Jurkat, Clone E6-1 (cell line): ENCODE results near the gene MYOM3.

Experiments used
- DNase-seq: peaks from one replicate; pipeline ENCODE4 v3.0.0-alpha.2; 2011; ENCODE audit warnings: low read depth, low spot score
- H3K4me3 ChIP-seq: 2 replicates; pipeline ENCODE4 v1.5.1; 2011; ENCODE audit warnings: mild to moderate bottlenecking, low read length, control low read depth, moderate library complexity

Gene MYOM3

DNA sequence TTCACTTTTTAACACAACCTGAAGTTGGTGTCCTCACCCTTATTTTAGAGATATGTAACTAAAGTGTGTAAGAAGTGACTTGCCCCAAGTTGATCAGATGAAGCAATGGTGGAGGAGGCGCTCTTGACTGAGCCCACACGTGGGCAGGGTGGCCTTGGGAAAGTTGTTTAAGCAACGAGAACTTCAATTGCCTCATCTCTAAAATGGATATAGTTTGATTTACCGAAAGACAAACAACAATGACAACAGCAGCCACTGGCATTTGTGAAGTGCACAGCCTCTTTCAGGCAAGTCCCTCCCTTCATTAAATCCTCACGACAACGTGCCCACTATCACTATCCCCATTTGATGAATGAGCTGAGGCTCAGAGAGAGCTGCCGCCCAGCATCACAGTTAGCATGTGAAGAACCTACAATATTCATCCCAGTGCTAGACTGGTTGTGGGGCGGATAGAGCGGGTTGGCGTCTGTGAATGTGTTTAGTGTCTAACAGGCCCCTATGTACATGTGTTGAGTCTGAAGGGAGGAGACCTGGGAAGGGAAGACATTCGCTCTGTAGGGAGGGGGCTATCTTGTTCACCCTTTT, 28.0 kb upstream of the MYOM3 start:
- no peak overlapping the region for H3K4me3 ChIP-seq
- DNase-seq = no peak

DNA sequence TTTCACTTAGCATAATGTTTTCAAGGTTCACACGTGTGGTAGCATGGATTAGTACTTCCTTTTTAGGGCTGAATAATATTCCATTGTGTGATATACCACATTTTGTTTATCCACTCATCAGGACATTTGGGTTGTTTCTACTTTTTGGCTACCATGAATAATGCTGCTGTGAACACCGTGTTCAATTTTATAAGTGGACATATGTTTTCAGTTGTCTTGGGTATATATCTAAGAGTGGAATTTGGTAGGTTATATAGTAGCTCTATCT, 27.2 kb upstream of the MYOM3 start:
- DNase-seq = no peak
- H3K4me3 ChIP-seq = no peak overlapping the region

DNA sequence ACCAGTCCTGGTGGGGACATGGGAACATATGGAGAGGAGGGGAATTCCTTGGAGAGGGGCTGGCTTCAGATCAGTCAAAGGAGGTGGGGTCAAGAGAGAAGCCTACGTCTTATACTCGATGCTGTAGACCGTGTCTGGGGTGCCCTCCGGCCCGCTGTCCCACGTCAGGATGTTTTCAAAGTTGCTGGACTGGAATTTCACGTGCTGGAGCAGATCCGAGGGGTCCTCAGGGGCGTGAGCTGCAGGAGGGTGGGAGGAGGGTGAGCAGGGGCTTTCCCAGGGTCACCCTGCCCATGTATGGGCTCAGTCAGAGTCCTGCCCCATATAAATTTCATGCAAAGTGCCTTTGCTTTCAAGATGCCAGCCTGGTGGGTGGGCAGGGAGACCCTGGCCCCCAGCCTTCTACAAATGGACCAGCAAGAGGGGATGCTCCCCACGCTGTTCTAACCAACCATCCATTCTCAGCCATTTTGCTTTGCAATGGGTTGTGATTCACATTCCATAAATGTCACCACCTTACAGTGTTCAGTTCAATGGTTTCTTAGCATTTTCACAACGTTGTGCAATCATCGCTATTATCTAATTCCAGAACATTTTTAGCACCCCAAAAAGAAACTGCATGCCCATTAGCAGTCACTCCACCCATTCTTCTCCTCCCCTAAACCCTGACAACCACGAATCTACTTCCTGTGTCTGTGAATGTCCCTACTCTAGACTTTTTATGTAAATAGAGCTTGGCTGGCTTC, 26.7 kb upstream of the MYOM3 start:
- no peak for DNase-seq
- no peak overlapping the region for H3K4me3 ChIP-seq

DNA sequence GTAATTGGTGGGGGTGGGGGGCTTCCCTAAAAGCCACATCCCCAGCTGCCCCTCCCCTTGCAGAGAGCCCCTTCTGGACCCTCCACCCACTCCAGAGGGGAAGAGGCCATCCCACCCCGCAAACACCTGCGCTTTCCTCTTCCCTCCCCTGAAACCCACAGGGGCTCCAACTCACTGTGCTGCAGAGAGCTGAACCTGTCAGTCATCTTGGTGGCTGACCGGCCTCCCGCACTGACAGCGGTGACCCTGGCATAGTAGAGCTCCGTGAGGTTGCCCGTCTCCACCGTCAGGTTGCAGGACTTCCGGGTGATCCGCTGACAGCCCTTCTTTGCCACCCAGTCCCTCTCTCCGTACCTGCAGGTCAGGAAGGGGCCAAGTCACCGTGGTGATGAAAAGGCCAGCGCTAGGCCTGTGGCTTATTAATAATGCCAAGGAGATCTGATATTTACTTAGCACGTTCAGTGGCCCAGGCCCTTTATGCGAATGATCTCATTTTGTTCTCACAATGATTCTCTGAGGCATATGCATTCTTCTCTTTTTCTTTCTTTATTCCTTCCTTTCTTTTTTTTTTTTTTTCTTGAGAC, 25.1 kb upstream of the MYOM3 start:
- no peak for DNase-seq
- H3K4me3 ChIP-seq = no peak overlapping the region

DNA sequence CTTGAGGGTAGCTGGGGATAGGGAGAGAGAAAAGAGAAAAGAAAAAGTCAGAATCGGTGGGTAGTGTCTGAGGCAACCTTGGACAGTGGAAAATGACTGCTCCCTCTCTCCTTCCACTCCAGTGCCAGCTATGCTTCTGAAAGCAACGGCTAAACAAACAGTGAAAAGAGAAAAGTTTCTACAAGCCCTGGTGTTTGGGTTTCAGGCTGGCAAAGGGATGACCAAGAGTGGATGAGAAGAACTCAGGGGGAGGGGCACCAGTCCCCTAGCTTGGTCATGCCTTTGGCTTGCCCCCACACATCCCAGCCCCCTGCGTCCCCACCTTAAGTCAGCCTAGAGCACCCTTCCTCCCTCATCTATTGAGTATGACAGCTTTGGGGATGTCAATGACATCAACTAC, 22.4 kb upstream of the MYOM3 start:
- no peak for DNase-seq
- no peak overlapping the region for H3K4me3 ChIP-seq

DNA sequence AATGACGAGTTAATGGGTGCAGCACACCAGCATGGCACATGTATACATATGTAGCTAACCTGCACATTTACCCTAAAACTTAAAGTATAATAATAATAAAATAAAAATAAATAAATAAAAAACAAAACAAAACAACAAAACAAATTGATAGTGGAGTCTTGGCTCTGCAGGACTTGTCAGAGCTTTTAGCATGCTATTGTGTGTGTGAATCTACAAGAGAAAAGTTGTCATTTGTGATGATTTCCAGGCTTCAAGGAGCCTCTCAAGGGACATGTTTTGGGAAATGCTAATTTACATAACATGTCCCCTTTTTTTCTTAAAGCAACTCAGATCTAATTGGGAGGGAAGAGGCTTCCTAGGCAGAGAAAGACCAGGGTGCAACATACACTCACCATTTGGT, 21.9 kb upstream of the MYOM3 start:
- no peak for DNase-seq

DNA sequence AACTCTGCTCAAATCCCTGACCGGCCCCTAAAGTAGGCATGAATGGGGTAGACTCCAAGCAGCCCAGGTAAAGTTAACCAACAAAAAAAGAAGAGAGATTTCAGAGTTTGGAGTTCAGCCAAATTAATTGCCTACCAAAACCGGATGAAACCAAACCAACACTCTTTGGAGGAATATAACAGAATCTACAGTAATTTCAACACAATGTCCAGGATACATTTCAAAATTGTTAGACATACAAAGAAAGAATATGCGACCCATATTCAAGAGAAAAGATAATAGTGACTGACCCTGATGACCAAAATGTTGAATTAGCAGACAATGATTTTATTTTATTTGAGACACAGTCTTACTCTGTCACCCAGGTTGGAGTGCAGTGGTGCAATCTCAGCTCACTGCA, 18.4 kb upstream of the MYOM3 start:
- no peak for DNase-seq
- no peak overlapping the region for H3K4me3 ChIP-seq

More for the DNA sequence above, 21.9 kb upstream of the MYOM3 start:
- H3K4me3 ChIP-seq = no peak overlapping the region

DNA sequence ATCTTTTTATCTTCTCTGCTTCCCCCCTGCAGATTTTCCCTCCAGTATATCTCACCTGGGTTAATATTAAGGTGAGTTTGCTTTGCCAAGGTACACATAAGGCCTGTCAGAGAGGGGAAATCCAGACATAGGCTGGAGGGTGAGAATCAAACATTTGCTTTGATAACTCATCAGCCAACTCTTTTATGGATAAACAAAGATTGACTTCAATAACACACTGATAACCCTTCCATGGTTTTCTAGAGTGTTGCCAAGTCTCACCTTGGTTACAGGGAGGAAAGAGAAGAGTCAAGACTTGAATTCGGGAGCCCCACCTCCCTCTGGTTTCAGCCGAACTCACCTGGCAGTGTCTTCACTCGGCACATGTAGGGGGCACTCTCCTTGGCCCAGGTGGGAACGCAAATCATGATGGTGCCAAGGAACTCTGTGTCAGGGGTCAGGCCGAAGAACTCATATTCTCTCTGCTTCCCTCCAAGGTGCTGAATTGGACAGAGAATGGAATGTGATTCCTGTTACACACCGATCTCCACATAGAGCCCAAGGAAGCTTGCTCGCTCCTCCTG, 15.9 kb upstream of the MYOM3 start:
- no peak for DNase-seq
- H3K4me3 ChIP-seq = no peak overlapping the region

DNA sequence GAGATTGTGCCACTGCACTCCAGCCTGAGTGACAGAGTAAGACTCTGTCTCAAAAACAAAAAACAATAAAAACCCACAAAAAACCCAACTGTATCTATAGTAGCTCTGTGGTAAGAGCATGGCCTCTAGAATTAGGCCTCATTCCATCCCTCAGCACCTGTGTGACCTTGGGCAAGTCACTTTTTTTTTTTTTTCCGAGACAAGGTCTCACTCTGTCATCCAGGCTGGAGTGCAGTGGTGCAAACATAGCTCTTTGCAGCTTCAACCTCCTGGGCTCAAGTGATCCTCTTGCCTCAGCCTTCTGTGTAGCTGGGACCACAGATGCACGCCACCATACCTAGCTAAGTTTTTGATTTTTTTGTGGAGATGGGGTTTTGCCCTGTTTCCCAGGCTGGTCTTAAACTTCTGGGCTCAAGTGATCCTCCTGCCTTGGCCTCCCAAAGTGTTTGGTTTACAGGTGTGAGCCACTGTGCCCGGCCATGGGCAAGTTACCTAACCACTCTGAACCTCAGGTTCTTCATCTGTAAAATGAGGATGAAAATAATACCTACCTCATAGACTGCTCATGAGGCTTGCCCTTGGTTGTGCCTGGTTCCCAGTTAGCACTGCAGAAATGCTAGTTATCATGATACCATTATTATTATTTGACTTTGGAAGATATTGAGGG, 15.3 kb upstream of the MYOM3 start:
- H3K4me3 ChIP-seq = no peak overlapping the region
- no peak for DNase-seq

DNA sequence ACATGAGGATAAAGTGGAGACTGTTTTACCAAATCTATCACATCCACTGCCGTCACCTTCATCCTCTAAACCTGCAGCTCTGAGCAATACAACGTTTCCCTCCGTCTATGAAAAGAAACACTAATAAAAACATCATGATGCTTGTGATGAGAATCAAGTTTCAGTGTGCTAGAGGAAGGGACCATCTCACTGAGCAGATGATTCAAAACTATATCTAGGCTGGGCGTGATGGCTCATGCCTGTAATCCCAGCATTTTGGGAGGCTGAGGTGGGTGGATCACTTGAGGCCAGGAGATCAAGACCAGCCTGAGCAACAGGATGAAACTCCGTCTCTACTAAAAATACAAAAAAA, 14.7 kb upstream of the MYOM3 start:
- no peak for DNase-seq
- H3K4me3 ChIP-seq = no peak overlapping the region

DNA sequence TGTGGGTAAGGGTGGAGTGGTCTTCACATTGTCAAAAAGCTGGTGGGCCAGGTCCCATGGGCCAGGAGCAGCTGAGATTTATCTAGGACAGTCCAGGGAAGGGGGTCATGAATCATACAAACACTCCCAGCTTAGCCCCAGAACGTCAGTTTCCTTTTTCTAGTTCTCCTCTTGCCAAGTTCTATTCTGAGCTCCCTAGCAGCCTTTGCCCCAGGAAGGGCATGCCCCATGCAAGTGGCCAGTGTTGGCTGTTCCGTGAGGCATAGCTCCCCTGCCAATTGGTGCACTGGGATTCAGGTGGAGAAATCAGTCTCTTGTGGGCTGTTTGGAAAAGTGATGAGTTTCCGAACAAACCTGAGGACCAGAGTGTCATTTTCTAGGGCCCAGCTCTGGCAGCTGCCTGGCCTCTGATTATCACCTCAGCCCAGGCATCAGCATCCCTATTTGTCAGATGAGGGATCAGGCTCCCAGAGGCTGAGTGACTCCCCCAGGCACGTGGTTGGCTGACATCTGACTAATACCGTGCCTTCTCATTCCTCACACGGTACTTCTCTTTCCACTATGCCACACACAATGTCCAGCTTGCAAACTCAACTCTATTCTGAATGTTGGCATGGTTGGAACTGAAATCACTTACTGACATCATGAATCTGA, 14.2 kb upstream of the MYOM3 start:
- no peak overlapping the region for H3K4me3 ChIP-seq
- DNase-seq = no peak

DNA sequence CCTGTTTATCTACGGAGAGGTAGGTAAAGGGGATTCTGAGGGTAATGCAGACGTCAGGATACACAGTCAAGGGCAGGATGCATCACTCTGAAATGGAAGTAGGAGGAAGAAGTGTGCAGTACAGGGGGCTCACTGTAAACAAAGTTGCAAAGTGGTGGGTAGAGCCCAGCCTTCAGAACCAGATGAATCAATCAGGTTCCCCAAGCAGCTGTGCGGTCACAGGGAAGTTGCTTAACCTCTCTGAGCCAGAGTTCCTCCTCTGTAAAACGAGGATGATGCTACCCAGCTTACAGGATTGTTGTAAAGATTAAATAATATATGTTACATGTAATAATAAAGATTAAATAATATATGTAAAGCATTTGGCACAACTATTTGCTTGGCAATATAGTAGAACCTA, 13.5 kb upstream of the MYOM3 start:
- H3K4me3 ChIP-seq = no peak overlapping the region
- no peak for DNase-seq

DNA sequence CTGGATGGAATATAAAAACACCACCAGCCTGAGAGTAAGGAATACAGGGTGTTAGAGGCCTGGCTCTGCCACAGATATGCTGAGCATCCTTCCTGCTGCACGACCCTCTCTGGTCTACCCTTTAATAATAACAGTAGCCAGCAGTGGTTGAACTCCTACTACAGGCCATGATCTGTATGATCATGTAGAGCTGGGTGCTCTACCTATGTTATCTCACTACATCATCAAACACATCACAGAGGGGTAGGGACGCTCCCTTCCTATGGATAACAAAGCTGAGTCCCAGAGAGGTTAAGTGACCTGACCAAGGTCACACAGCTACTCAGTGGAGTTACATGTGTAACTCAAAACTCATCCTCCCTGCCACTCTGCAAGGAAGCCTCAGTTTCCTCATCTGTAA, 13.0 kb upstream of the MYOM3 start:
- no peak for DNase-seq
- H3K4me3 ChIP-seq = no peak overlapping the region

DNA sequence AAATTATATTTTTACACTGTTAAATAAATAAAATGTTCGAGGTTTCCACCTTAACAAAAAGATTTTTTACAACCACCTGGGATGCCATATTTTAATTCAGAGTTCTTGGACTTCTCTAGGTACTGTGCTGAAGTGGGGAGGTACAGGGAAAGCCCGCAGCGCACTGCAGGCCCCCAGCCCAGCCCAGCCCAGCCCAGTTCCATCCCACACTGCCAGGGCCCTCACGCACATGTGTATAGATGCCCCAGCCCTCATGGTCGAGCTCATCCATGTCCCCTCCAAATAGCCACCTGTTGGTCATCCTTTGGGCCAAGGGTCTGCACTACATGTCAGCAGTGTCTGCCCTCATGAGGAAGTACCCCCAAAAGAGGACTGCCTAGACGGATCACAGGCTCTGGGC, 11.7 kb upstream of the MYOM3 start:
- no peak for DNase-seq
- H3K4me3 ChIP-seq = no peak overlapping the region

DNA sequence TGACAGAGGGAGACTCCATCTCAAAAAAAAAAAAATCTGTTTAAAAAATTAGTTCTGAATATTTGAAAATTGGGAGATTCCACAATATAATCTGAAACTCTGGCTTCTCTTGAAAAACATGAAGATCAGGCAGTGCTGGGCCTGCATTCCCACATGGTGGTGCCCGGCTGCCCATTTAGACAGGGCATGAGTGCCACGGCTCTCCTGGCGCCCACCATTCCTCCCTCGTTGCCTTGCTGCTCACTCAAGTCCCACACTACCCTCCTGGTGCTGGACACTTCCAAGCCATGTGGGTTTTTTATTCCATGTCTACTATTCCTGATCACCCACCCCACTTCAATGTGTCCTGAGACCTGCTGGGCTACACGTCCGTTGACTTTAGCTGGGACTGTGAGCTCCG, 10.8 kb upstream of the MYOM3 start:
- no peak for DNase-seq
- no peak overlapping the region for H3K4me3 ChIP-seq

DNA sequence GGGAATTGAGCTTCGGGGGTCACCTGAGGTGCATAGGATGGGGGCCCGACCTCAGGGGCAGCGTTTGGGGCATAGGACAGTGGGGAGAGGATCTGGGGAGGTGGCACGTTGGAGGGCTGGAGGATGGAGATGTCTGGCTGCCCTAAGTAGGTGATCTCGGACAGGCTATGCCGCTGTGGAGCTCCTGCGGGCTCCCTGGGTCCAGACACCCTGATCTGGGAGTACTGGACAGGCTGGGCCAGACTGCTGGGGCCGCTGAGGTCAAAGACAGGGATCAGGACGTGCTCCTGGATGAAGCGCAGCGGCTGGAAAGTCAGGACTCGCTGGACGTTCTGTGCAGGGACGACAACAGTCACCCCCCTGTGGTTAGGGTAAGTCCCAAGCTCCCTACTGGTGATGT, 9.5 kb upstream of the MYOM3 start:
- DNase-seq = no peak
- no peak overlapping the region for H3K4me3 ChIP-seq

DNA sequence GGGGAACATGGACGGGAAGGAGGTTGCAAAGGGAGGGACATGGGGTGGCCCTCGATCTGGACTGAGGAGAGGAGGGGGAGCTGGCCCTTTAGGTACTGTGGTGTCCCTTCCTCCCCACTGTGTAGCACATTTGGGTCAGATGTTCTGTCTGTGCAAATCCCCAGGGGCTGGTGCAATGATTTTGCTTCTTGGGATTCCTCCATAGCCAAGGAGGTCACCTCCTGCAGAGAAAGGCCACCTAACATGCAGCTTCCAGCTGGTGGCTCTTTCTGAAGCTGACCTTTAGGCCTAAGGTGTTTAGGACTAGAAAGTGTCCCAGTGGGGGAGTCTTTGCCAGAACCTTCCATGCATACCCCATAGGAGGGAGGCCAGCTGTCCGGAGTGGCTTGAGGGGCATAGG, 9.0 kb upstream of the MYOM3 start:
- no peak for DNase-seq
- H3K4me3 ChIP-seq = no peak overlapping the region

DNA sequence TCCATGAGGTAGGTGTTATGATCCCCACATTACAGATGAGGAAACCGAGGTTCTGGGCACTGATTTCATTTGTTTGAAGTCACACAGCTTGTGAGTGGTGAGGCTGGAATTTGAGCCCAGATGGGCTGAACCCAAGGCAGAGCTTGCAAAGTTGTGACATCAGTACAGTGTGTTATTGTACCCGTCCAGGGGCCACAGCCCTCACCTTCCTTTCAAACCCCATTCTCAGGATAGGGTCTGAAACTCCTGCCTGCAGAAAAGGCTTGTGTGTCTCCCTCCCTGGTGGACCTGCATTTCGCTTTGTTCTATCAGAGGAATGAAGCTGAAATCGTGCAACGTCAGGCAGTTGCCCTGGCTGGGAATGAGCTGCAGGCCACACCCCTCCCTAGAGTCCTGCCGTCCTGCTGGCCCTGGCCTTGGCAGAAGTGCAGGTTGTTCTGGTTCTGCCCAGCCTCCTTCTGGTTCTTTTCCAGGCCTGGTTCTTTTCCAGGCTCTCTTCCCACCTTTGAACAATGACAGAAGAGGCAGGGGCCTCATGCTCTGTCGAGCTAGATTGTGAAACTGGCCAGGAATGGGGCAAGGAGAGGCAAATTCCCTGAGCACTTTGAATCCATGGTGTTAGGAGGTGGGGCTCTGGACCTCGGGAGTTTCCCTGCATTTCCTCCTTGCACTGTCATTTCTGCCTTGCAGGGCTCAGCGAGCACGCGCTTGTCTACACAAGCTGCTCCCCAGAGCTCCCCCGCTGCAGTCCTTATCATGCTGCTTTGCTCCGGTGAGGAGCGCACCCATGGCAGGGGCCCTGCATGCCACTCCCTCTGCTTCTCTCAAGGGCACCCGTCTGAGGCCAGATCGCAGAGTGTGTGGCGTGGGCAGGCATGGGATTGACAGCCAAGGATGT, 8.2 kb upstream of the MYOM3 start:
- no peak overlapping the region for H3K4me3 ChIP-seq
- DNase-seq = no peak

DNA sequence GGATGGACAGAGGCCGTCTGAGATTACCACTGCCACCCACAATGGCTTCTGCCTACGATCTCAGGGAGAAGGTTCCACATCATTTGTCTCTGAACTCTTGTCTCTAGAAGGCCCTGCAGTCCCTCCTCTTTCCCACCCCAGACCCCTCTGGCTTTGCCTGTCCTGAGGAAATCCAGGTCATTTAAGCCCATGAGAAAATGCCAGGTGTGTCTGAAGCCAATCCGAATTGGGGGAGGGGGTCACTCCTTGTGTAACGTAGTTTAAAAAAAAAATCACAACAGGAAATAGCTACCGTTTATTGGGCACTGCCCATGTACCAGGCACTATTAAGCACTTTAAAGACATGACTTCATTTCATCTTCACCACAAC, 7.5 kb upstream of the MYOM3 start:
- H3K4me3 ChIP-seq = no peak overlapping the region
- no peak for DNase-seq
